ENCODE results near the gene ADAMTS13. TPM values are rescaled to one million over a fixed set of nuclear protein-coding genes. Genes with fewer than 3 reads are reported as not detected.

Gene ADAMTS13
- total RNA-seq, 4 donors from 2014 or later, result 1.8 to 4.9 (median 3.8) TPM; not detected in 1

DNA sequence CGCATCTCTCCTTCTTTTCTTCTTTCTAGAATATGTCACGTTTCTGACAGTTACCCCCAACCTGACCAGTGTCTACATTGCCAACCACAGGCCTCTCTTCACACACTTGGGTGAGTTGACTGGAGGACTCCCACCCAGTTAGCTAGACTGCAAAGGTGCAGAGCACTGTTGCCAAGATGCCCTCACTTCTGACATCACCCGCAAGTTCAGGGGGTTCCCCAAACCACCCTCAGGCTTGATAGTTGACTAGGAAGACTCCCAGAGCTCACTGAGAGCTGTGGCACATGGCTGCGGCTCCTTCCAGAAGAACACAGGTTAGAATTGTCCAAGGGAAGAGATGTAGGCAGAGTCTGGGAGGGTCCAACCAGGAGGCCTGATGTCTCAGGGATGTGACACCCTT lies 17.2 kb downstream of the ADAMTS13 start:
- Histone ChIP-seq H3K36me3 (no peaks in the 10 kb centered on the region), H3K27me3 (no peaks in the 10 kb centered on the region), H3K4me3 (no peak overlapping the region), H3K27ac (no peak overlapping the region), H3K4me1 (no peaks in the 10 kb centered on the region), H3K9me3 (no peaks in the 10 kb centered on the region)
- DNase-seq, result no peak
- TF ChIP-seq, protein P1, sequence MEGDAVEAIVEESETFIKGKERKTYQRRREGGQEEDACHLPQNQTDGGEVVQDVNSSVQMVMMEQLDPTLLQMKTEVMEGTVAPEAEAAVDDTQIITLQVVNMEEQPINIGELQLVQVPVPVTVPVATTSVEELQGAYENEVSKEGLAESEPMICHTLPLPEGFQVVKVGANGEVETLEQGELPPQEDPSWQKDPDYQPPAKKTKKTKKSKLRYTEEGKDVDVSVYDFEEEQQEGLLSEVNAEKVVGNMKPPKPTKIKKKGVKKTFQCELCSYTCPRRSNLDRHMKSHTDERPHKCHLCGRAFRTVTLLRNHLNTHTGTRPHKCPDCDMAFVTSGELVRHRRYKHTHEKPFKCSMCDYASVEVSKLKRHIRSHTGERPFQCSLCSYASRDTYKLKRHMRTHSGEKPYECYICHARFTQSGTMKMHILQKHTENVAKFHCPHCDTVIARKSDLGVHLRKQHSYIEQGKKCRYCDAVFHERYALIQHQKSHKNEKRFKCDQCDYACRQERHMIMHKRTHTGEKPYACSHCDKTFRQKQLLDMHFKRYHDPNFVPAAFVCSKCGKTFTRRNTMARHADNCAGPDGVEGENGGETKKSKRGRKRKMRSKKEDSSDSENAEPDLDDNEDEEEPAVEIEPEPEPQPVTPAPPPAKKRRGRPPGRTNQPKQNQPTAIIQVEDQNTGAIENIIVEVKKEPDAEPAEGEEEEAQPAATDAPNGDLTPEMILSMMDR (IDR thresholded peaks at IDR 0.05), result no peak
- TF ChIP-seq POLR2A (IDR thresholded peaks at IDR 0.05), result no peak
- intact Hi-C loops (cut with DNase I; ENCODE audit: low total_unique reads), result no loop called here

DNA sequence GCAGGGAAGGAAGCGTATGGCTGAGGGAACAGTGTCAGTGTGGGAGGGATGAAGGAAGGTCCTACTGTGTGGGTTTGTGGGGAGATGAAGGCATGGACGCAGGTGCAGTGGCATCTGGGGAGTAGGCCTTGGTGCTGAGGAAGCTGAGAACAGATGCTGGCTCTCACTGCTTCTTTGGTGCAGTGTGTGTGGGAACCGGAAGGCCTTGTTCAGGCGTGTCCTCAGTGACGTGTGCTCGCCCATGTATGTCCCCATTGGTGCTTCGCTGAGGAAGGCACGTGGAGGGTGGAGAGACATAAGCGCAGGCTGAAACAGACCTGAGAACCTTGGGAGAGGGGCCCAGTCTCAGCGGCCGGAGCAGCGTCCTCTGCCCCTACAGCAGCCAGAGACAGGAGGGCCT lies 18.7 kb downstream of the ADAMTS13 start:
- intact Hi-C loops (cut with DNase I; ENCODE audit: low total_unique reads), result no loop called here
- H3K9me3 ChIP-seq, result no peaks in the 10 kb centered on the region
- no peak for DNase-seq
- H3K27me3 ChIP-seq, result no peaks in the 10 kb centered on the region
- H3K27ac ChIP-seq, result no peak overlapping the region
- no peak overlapping the region for H3K4me3 ChIP-seq
- no peaks in the 10 kb centered on the region for H3K4me1 ChIP-seq
- no peaks in the 10 kb centered on the region for H3K36me3 ChIP-seq
- TF ChIP-seq, protein P1 (IDR thresholded peaks at IDR 0.05), result no peak
- TF ChIP-seq POLR2A (IDR thresholded peaks at IDR 0.05), result no peak

DNA sequence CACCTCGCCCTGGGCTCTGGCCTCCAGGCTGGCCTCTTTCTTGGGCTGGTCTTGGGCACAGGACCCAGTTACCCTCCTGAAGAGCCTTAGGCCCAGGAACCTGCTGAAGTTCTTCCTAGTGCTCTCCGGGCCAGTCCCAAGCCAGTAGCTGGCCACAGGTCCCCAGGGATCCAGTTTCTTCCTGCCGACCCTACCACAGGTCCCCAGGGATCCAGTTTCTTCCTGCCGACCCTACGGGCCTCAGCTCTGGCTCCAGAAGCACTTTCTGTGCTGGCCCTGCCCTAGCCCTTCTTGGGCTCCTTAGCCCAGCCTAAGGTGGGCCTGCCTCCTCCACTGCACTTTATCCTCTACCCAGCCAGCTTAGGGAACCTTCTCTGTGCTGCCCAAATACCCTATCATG lies 19.4 kb downstream of the ADAMTS13 start:
- DNase-seq, result no peak
- Histone ChIP-seq H3K9me3 (no peaks in the 10 kb centered on the region), H3K4me1 (no peaks in the 10 kb centered on the region), H3K27me3 (no peaks in the 10 kb centered on the region), H3K36me3 (no peaks in the 10 kb centered on the region), H3K4me3 (no peak overlapping the region), H3K27ac (no peak overlapping the region)
- TF ChIP-seq POLR2A (IDR thresholded peaks at IDR 0.05), result no peak
- TF ChIP-seq, protein P1 (IDR thresholded peaks at IDR 0.05), result no peak
- intact Hi-C loops (cut with DNase I; ENCODE audit: low total_unique reads), result no loop called here

DNA sequence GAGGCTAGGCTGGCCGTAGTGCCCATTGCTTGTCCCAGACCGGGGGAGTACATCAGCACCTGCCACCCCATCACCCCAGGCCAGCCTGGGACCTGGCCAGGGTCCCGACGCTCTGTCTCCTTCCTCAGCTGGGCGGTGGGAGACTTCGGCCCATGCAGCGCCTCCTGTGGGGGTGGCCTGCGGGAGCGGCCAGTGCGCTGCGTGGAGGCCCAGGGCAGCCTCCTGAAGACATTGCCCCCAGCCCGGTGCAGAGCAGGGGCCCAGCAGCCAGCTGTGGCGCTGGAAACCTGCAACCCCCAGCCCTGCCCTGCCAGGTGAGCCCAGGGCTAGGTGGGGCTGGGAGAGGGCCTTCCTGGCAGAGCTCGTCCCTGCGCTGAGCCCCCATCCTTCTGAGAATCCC lies 21.1 kb downstream of the ADAMTS13 start:
- Histone ChIP-seq H3K36me3 (no peaks in the 10 kb centered on the region), H3K9me3 (no peaks in the 10 kb centered on the region), H3K27ac (no peak overlapping the region), H3K4me1 (no peaks in the 10 kb centered on the region), H3K27me3 (no peaks in the 10 kb centered on the region), H3K4me3 (no peak overlapping the region)
- TF ChIP-seq POLR2A (IDR thresholded peaks at IDR 0.05), result no peak
- TF ChIP-seq, protein P1 (IDR thresholded peaks at IDR 0.05), result no peak
- intact Hi-C loops (cut with DNase I; ENCODE audit: low total_unique reads), result no loop called here
- no peak for DNase-seq

DNA sequence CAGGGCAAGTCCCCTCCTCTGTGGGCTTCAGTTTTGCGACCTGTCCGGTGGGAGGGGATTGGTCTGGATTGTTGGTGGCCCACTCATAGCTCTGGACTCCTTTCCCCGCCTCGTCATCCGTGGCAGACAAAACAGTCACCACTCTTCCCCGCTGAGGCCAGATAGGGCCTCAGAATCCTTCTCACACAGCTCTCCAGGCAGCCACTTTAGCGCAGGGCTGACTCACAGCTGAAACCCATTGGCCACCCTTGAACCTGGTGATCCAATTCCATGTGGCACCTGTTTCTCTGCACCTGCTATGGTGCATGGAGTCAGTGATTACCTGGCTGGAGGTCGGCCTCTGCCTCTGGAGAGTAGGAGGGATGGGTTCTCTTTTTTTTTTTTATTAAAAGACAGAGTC lies 21.8 kb downstream of the ADAMTS13 start:
- intact Hi-C loops (cut with DNase I; ENCODE audit: low total_unique reads), result no loop called here
- no peak for DNase-seq
- Histone ChIP-seq H3K27me3 (no peaks in the 10 kb centered on the region), H3K27ac (no peak overlapping the region), H3K36me3 (no peaks in the 10 kb centered on the region), H3K9me3 (no peaks in the 10 kb centered on the region), H3K4me1 (no peaks in the 10 kb centered on the region), H3K4me3 (no peak overlapping the region)
- TF ChIP-seq POLR2A (IDR thresholded peaks at IDR 0.05), result no peak
- TF ChIP-seq, protein P1 (IDR thresholded peaks at IDR 0.05), result no peak
